ENCODE data around the gene MAP1B. TPM values are rescaled to one million over a fixed set of nuclear protein-coding genes. Genes with fewer than 3 reads are reported as not detected.
"Not testable (repeated sequence)": the region's sequence is repeated elsewhere in the genome, so short reads cannot be mapped to it uniquely, and the experiment has no call there.

Gene MAP1B
- total and polyA plus RNA-seq, 4 donors: 1.5 to 46.7 (median 16.0) TPM

GRCh38 chr5:72167257-72167656 is 60.0 kb downstream of the MAP1B start:
- Histone ChIP-seq H3K27ac (ENCODE audit: low read depth in 1 of 2, low read length in 1 of 2) (no peak overlapping the region), H3K9ac (ENCODE audit: insufficient read depth in 1 of 2, low read length in 2 of 2) (no peak overlapping the region), H3K4me3 (no peak overlapping the region), H3K4me1 (ENCODE audit: control insufficient read depth in 5 of 5, insufficient read depth in 5 of 5, low read length in 5 of 5) (peaks cover 0 to 26% (median 11%) of the 10 kb centered on the region in 5 donors), H3K36me3 (ENCODE audit: control insufficient read depth in 4 of 4, insufficient read depth in 4 of 4, low read length in 4 of 4) (no peaks in the 10 kb centered on the region), H3K9me3 (ENCODE audit: control insufficient read depth in 4 of 4, insufficient read depth in 3 of 4, low read length in 3 of 4) (peaks cover 0 to 2% (median 0%) of the 10 kb centered on the region in 4 donors), H3K27me3 (ENCODE audit: control insufficient read depth in 3 of 3, insufficient read depth in 3 of 3, low read length in 2 of 3) (no peaks in the 10 kb centered on the region)
- no peak for ATAC-seq (ENCODE audit: insufficient read depth, low FRiP score)
- WGBS, 2 donors: 94 to 98% methylated on average over 1 of the region's 1 CpG
- DNase-seq: no peak
- TF ChIP-seq CTCF (IDR thresholded peaks at IDR 0.05; ENCODE audit: control extremely low read depth, extremely low read depth): no peak

- Histone ChIP-seq H3K36me3 (ENCODE audit: control insufficient read depth in 4 of 4, insufficient read depth in 4 of 4, low read length in 4 of 4) (no peaks in the 10 kb centered on the region), H3K9ac (ENCODE audit: insufficient read depth in 1 of 2, low read length in 2 of 2) (no peak overlapping the region), H3K4me1 (ENCODE audit: control insufficient read depth in 5 of 5, insufficient read depth in 5 of 5, low read length in 5 of 5) (peaks cover 0 to 26% (median 11%) of the 10 kb centered on the region in 5 donors), H3K9me3 (ENCODE audit: control insufficient read depth in 4 of 4, insufficient read depth in 3 of 4, low read length in 3 of 4) (peaks cover 0 to 2% (median 0%) of the 10 kb centered on the region in 4 donors), H3K4me3 (no peak overlapping the region), H3K27ac (ENCODE audit: low read depth in 1 of 2, low read length in 1 of 2) (no peak overlapping the region), H3K27me3 (ENCODE audit: control insufficient read depth in 3 of 3, insufficient read depth in 3 of 3, low read length in 2 of 3) (no peaks in the 10 kb centered on the region)
- no peak for TF ChIP-seq CTCF (IDR thresholded peaks at IDR 0.05; ENCODE audit: control extremely low read depth, extremely low read depth)
- 69 to 73% methylated on average over 8 of the region's 8 CpGs for WGBS, 2 donors
- DNase-seq (peak in 2 of 3 donors; percentile 19 to 40), ATAC-seq (ENCODE audit: insufficient read depth, low FRiP score) (no peak)
These were observed 60.5 kb downstream of the MAP1B start for GRCh38 chr5:72167804-72168203.

GRCh38 chr5:72170101-72170500 is 62.8 kb downstream of the MAP1B start:
- no peak overlapping the region for H3K9ac ChIP-seq (ENCODE audit: insufficient read depth in 1 of 2, low read length in 2 of 2)
- peaks cover 0 to 26% (median 11%) of the 10 kb centered on the region in 5 donors for H3K4me1 ChIP-seq (ENCODE audit: control insufficient read depth in 5 of 5, insufficient read depth in 5 of 5, low read length in 5 of 5)
- no peaks in the 10 kb centered on the region for H3K9me3 ChIP-seq (ENCODE audit: control insufficient read depth in 4 of 4, insufficient read depth in 3 of 4, low read length in 3 of 4)
- no peak for TF ChIP-seq CTCF (IDR thresholded peaks at IDR 0.05; ENCODE audit: control extremely low read depth, extremely low read depth)
- ATAC-seq (ENCODE audit: insufficient read depth, low FRiP score) (no peak), DNase-seq (no peak)
- H3K27me3 ChIP-seq (ENCODE audit: control insufficient read depth in 3 of 3, insufficient read depth in 3 of 3, low read length in 2 of 3): no peaks in the 10 kb centered on the region
- H3K27ac ChIP-seq (ENCODE audit: low read depth in 1 of 2, low read length in 1 of 2): no peak overlapping the region
- 89 to 91% methylated on average over 2 of the region's 2 CpGs for whole genome bisulfite sequencing, 2 donors
- H3K4me3 ChIP-seq: no peak overlapping the region
- peaks cover 0 to 2% (median 0%) of the 10 kb centered on the region in 4 donors for H3K36me3 ChIP-seq (ENCODE audit: control insufficient read depth in 4 of 4, insufficient read depth in 4 of 4, low read length in 4 of 4)

- 91 to 98% methylated on average over 3 of the region's 3 CpGs for WGBS, 2 donors
- peaks cover 0 to 20% (median 5%) of the 10 kb centered on the region in 5 donors for H3K4me1 ChIP-seq (ENCODE audit: control insufficient read depth in 5 of 5, insufficient read depth in 5 of 5, low read length in 5 of 5)
- not testable (repeated sequence) for ATAC-seq (ENCODE audit: insufficient read depth, low FRiP score); H3K9me3 ChIP-seq (ENCODE audit: control insufficient read depth in 4 of 4, insufficient read depth in 3 of 4, low read length in 3 of 4); H3K27ac ChIP-seq (ENCODE audit: low read depth in 1 of 2, low read length in 1 of 2); H3K9ac ChIP-seq (ENCODE audit: insufficient read depth in 1 of 2, low read length in 2 of 2); DNase-seq; H3K27me3 ChIP-seq (ENCODE audit: control insufficient read depth in 3 of 3, insufficient read depth in 3 of 3, low read length in 2 of 3); H3K4me3 ChIP-seq; H3K36me3 ChIP-seq (ENCODE audit: control insufficient read depth in 4 of 4, insufficient read depth in 4 of 4, low read length in 4 of 4)
These were observed 63.9 kb downstream of the MAP1B start for GRCh38 chr5:72171181-72171580.

Data from lung (tissue), 12 donors.